H9 (cell line): Measurements from ENCODE around the gene CERS6. TPM values are rescaled to one million over a fixed set of nuclear protein-coding genes. Genes with fewer than 3 reads are reported as not detected.
"Not testable (repeated sequence)": the region's sequence is repeated elsewhere in the genome, so short reads cannot be mapped to it uniquely, and the experiment has no call there.

Source experiments
- DNase-seq: peaks from one replicate; pipeline ENCODE4 v3.0.0-alpha.2; 2017
- H2AFZ ChIP-seq: one replicate; pipeline ENCODE4 v1.6.1; 2013; ENCODE audit warnings: mild to moderate bottlenecking, low read length, control low read depth, moderate library complexity
- H2AK5ac ChIP-seq: 2 replicates; pipeline ENCODE4 v1.6.1; 2013; ENCODE audit warnings: low read length, control low read depth, mixed read lengths; ENCODE audit not compliant: insufficient read length
- H2BK120ac ChIP-seq: one replicate; pipeline ENCODE4 v1.6.1; 2013; ENCODE audit warnings: low read depth, mild to moderate bottlenecking, low read length, control low read depth, inconsistent platforms; ENCODE audit not compliant: poor library complexity, severe bottlenecking
- H2BK12ac ChIP-seq: 2 replicates; pipeline ENCODE4 v1.6.1; 2013; ENCODE audit warnings: low read length, control low read depth, mixed read lengths, low read depth; ENCODE audit not compliant: insufficient read length
- H2BK15ac ChIP-seq: 2 replicates; pipeline ENCODE4 v1.6.1; 2013; ENCODE audit warnings: low read depth, low read length, control low read depth
- H2BK20ac ChIP-seq: one replicate; pipeline ENCODE4 v1.6.1; 2013; ENCODE audit warnings: low read depth, mild to moderate bottlenecking, low read length, control low read depth, inconsistent platforms; ENCODE audit not compliant: poor library complexity, severe bottlenecking
- H2BK5ac ChIP-seq: 2 replicates; pipeline ENCODE4 v1.6.1; 2013; ENCODE audit warnings: low read length, control low read depth, mixed read lengths; ENCODE audit not compliant: insufficient read length
- H3K14ac ChIP-seq: 2 replicates; pipeline ENCODE4 v1.6.1; 2013; ENCODE audit warnings: low read length, control low read depth; ENCODE audit not compliant: insufficient read depth
- H3K18ac ChIP-seq: 2 replicates; pipeline ENCODE4 v1.6.1; 2013; ENCODE audit warnings: low read depth, mild to moderate bottlenecking, mixed read lengths, low read length, control low read depth; ENCODE audit not compliant: insufficient read length
- H3K23ac ChIP-seq: 2 replicates; pipeline ENCODE4 v1.6.1; 2013; ENCODE audit warnings: low read length, control low read depth, mixed read lengths, low read depth; ENCODE audit not compliant: insufficient read length
- H3K23me2 ChIP-seq: 2 replicates; pipeline ENCODE4 v1.6.1; 2013; ENCODE audit warnings: low read depth, mild to moderate bottlenecking, mixed read lengths, low read length, control low read depth; ENCODE audit not compliant: insufficient read length, poor library complexity, severe bottlenecking
- H3K27ac ChIP-seq: 2 replicates; pipeline ENCODE4 v1.5.1; 2013; ENCODE audit warnings: low read length, control low read depth, mixed read lengths, low read depth; ENCODE audit not compliant: insufficient read length
- H3K27me3 ChIP-seq: 2 replicates; pipeline ENCODE4 v1.6.1; 2013; ENCODE audit warnings: low read length, control low read depth, inconsistent platforms; ENCODE audit not compliant: insufficient read depth
- H3K4ac ChIP-seq: 2 replicates; pipeline ENCODE4 v1.6.1; 2013; ENCODE audit warnings: low read depth, mild to moderate bottlenecking, control low read depth, inconsistent platforms, low read length, moderate library complexity
- H3K4me1 ChIP-seq: 2 replicates; pipeline ENCODE4 v1.6.1; 2013; ENCODE audit warnings: low read length, control low read depth, inconsistent platforms; ENCODE audit not compliant: insufficient read depth
- H3K4me2 ChIP-seq: 2 replicates; pipeline ENCODE4 v1.6.1; 2013; ENCODE audit warnings: low read length, control low read depth, mixed read lengths; ENCODE audit not compliant: insufficient read length, insufficient read depth
- H3K56ac ChIP-seq: 2 replicates; pipeline ENCODE4 v1.6.1; 2013; ENCODE audit warnings: low read depth, mild to moderate bottlenecking, mixed read lengths, low read length, control low read depth; ENCODE audit not compliant: insufficient read length
- H3K79me1 ChIP-seq: 2 replicates; pipeline ENCODE4 v1.6.1; 2013; ENCODE audit warnings: low read depth, mild to moderate bottlenecking, moderate library complexity, low read length, control low read depth, inconsistent platforms; ENCODE audit not compliant: insufficient read depth, poor library complexity, severe bottlenecking
- H3K79me2 ChIP-seq: 2 replicates; pipeline ENCODE4 v1.6.1; 2013; ENCODE audit warnings: low read length, control low read depth, inconsistent platforms; ENCODE audit not compliant: insufficient read depth
- H3K9ac ChIP-seq: 2 replicates; pipeline ENCODE4 v1.6.1; 2013; ENCODE audit warnings: low read length, control low read depth, mixed read lengths; ENCODE audit not compliant: insufficient read length; ENCODE audit errors: extremely low read depth
- H3K9me3 ChIP-seq: one replicate; pipeline ENCODE4 v1.6.1; 2013; ENCODE audit warnings: low read depth, low read length, inconsistent platforms; ENCODE audit not compliant: control insufficient read depth
- H3T11ph ChIP-seq: one replicate; pipeline ENCODE4 v1.6.1; 2013; ENCODE audit warnings: mild to moderate bottlenecking, low read length, control low read depth, inconsistent platforms
- H4K20me1 ChIP-seq: one replicate; pipeline ENCODE4 v1.6.1; 2013; ENCODE audit not compliant: control insufficient read depth, insufficient read length, insufficient read depth
- H4K5ac ChIP-seq: 2 replicates; pipeline ENCODE4 v1.6.1; 2013; ENCODE audit warnings: low read depth, mild to moderate bottlenecking, mixed read lengths, low read length, control low read depth; ENCODE audit not compliant: insufficient read length
- H4K8ac ChIP-seq: replicated peaks from 2 replicates; pipeline ENCODE4 v1.6.1; 2013; ENCODE audit warnings: low read length, control low read depth, mixed read lengths, low read depth; ENCODE audit not compliant: insufficient read length
- H4K91ac ChIP-seq: 2 replicates; pipeline ENCODE4 v1.6.1; 2013; ENCODE audit warnings: low read depth, mild to moderate bottlenecking, moderate library complexity, mixed read lengths, low read length, control low read depth; ENCODE audit not compliant: insufficient read length
- H3K27ac Mint-ChIP-seq, 3 experiments: 2 replicates in 2 of 3; 3 replicates in 1 of 3; pipeline ENCODE4 v1.8.0; 2020 to 2021; ENCODE audit warnings: mixed read lengths in 3 of 3, mild to moderate bottlenecking in 1 of 3, moderate library complexity in 1 of 3
- H3K27me3 Mint-ChIP-seq: 2 replicates; pipeline ENCODE4 v1.8.0; 2021; ENCODE audit warnings: low read depth, mild to moderate bottlenecking, moderate library complexity, mixed read lengths
- H3K36me3 Mint-ChIP-seq, 3 experiments: 2 replicates in 2 of 3; 3 replicates in 1 of 3; pipeline ENCODE4 v1.8.0; 2020 to 2021; ENCODE audit warnings: low read depth in 3 of 3, mixed read lengths in 3 of 3; ENCODE audit not compliant: insufficient read depth in 1 of 3
- H3K4me1 Mint-ChIP-seq, 2 experiments: 2 replicates each; pipeline ENCODE4 v1.8.0; 2020; ENCODE audit warnings: mixed read lengths in 2 of 2
- H3K4me3 Mint-ChIP-seq, 2 experiments: 2 replicates in 1 of 2; 3 replicates in 1 of 2; pipeline ENCODE4 v1.8.0; 2020 to 2021; ENCODE audit warnings: mild to moderate bottlenecking in 2 of 2, mixed read lengths in 2 of 2, moderate library complexity in 1 of 2
- H3K9me3 Mint-ChIP-seq, 2 experiments: 2 replicates in 1 of 2; 3 replicates in 1 of 2; pipeline ENCODE4 v1.8.0; 2020; ENCODE audit warnings: mild to moderate bottlenecking in 2 of 2, mixed read lengths in 2 of 2, moderate library complexity in 1 of 2
- WGBS: extraction: QIAGEN DNeasy Blood & Tissue Kit; methylation state at CpG from one replicate; pipeline ENCODE4 v1.1.7; 2013; ENCODE audit warnings: missing lambda C conversion rate, low lambda C conversion rate, mixed read lengths; ENCODE audit not compliant: insufficient read length; ENCODE audit errors: extremely low coverage; 5-methylcytosine and 5-hydroxymethylcytosine counted together
- total RNA-seq: library from RNA; stranded (reverse); gene quantifications from 2 replicates; pipeline ENCODE4 v1.2.1, GENCODE V29; 2021
- TF ChIP-seq, protein P1 (sequence below): fragments of 200-600 bp; sonication (generic); conservative IDR thresholded peaks from 3 replicates; pipeline ENCODE4 v1.8.0; 2021; ENCODE audit warnings: antibody characterized with exemption, mild to moderate bottlenecking

The CERS6 gene
- total RNA-seq, 1 experiment from 2014 or later, result 17.7 TPM

DNA sequence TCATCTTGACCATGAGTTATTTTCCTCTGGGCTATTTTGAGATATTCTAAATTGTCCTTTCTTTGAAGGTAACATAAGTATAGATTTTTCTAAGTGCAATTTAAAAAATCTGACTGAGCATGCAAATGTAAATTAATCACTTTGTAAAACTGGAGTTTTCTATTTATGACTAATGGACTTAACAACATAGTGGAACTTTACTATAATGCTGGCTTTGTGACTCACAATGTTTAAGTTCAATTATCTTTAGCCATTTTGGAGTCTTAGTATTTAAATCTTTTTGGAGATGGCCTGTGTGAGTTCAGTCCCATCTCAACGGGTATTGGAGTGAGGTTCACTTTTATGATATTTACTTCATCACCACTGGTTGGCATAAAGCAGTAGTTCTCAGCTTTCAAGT lies 311.2 kb downstream of the CERS6 start:
- Mint-ChIP-seq H3K9me3 (no peaks in the 10 kb centered on the region), H3K36me3 (peaks cover 5 to 15% (median 14%) of the 10 kb centered on the region in 3 experiments; a peak in 6 of 7 replicates), H3K4me1 (no peaks in the 10 kb centered on the region), H3K4me3 (no peak overlapping the region), H3K27ac (no peak overlapping the region), H3K27me3 (no peaks in the 10 kb centered on the region)
- H2BK5ac ChIP-seq, result no peak overlapping the region
- H2BK12ac ChIP-seq, result no peak overlapping the region
- H3K4me2 ChIP-seq, result no peak overlapping the region
- no peak overlapping the region for H2AK5ac ChIP-seq
- H2BK120ac ChIP-seq, result no peak overlapping the region
- H2BK20ac ChIP-seq, result no peak overlapping the region
- no CpG with 5 or more reads among the region's 1 CpG for WGBS
- no peak overlapping the region for H3T11ph ChIP-seq
- H3K27ac ChIP-seq, result no peak overlapping the region
- H4K5ac ChIP-seq, result no peak overlapping the region
- no peaks in the 10 kb centered on the region for H3K23me2 ChIP-seq
- H4K91ac ChIP-seq, result no peak overlapping the region
- no peak overlapping the region for H3K23ac ChIP-seq
- no peak overlapping the region for H2BK15ac ChIP-seq
- no peak overlapping the region for H3K4ac ChIP-seq
- no peaks in the 10 kb centered on the region for H3K79me2 ChIP-seq
- H3K79me1 ChIP-seq, result no peaks in the 10 kb centered on the region
- H3K14ac ChIP-seq, result no peak overlapping the region
- H2AFZ ChIP-seq, result no peak overlapping the region
- H3K9ac ChIP-seq, result no peak overlapping the region
- H3K18ac ChIP-seq, result no peak overlapping the region
- no peak overlapping the region for H3K56ac ChIP-seq
- no peaks in the 10 kb centered on the region for H3K27me3 ChIP-seq
- DNase-seq, result no peak
- TF ChIP-seq, protein P1, sequence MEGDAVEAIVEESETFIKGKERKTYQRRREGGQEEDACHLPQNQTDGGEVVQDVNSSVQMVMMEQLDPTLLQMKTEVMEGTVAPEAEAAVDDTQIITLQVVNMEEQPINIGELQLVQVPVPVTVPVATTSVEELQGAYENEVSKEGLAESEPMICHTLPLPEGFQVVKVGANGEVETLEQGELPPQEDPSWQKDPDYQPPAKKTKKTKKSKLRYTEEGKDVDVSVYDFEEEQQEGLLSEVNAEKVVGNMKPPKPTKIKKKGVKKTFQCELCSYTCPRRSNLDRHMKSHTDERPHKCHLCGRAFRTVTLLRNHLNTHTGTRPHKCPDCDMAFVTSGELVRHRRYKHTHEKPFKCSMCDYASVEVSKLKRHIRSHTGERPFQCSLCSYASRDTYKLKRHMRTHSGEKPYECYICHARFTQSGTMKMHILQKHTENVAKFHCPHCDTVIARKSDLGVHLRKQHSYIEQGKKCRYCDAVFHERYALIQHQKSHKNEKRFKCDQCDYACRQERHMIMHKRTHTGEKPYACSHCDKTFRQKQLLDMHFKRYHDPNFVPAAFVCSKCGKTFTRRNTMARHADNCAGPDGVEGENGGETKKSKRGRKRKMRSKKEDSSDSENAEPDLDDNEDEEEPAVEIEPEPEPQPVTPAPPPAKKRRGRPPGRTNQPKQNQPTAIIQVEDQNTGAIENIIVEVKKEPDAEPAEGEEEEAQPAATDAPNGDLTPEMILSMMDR, result no peak
- H3K4me1 ChIP-seq, result no peaks in the 10 kb centered on the region
- H3K9me3 ChIP-seq, result no peaks in the 10 kb centered on the region
- no peaks in the 10 kb centered on the region for H4K20me1 ChIP-seq
- H4K8ac ChIP-seq, result no peak overlapping the region

DNA sequence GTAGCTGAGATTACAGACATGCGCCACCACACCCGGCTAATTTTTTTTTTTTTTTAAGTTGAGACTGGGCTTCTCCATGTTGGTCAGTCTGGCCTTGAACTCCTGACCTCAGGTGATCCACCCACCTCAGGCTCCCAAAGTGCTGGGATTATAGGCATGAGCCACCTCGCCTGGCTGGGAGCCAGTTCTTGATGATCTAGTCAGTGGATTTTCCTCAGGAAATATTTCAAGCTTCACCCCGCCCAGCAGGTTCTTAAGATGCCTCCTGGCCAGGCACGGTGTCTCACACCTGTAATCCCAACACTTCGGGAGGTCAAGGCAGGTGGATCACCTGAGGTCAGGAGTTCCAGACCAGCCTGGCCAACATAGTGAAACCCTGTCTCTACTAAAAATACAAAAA lies 312.3 kb downstream of the CERS6 start:
- not testable (repeated sequence) for H4K20me1 ChIP-seq, H4K91ac ChIP-seq, H3K9ac ChIP-seq, H2BK120ac ChIP-seq, H3K79me1 ChIP-seq, H3K27ac ChIP-seq, H3K27me3 Mint-ChIP-seq, H3K56ac ChIP-seq, H3K4me1 ChIP-seq, H2BK12ac ChIP-seq, H3K14ac ChIP-seq, H3K27ac Mint-ChIP-seq, H2AK5ac ChIP-seq, H3K79me2 ChIP-seq, H3K18ac ChIP-seq, H3K23ac ChIP-seq, H3K4me1 Mint-ChIP-seq, H3T11ph ChIP-seq, H3K4me2 ChIP-seq, H3K9me3 ChIP-seq, H3K4ac ChIP-seq, H4K8ac ChIP-seq, DNase-seq, H3K23me2 ChIP-seq, H3K9me3 Mint-ChIP-seq, H4K5ac ChIP-seq, H2BK5ac ChIP-seq, H2BK20ac ChIP-seq, H3K4me3 Mint-ChIP-seq, H3K27me3 ChIP-seq, H2AFZ ChIP-seq, H2BK15ac ChIP-seq
- H3K36me3 Mint-ChIP-seq, result peaks cover 5 to 15% (median 14%) of the 10 kb centered on the region in 3 experiments; a peak in 6 of 7 replicates
- no CpG with 5 or more reads among the region's 6 CpGs for WGBS
